Measurements from ENCODE around the gene PPA2.
"Not testable (repeated sequence)": the region's sequence is repeated elsewhere in the genome, so short reads cannot be mapped to it uniquely, and the experiment has no call there.

The PPA2 gene

DNA sequence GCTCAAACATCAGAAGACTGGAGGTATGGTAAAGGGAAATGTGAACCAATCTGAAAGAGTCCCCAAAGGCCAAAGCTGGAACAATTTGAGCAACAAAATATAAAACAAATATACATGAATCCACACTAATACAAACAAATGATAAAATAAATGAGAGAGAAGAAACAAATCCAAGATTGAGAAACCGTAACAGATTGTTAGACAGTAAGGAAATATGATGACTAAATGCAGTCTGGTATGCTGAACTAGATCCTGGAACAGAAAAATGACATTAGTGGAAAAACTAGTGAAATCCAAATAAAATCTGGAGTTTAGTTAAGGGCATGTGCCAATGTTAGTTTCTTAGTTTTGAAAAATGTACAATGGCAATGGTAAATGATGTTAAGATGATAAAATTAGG is 15.9 kb downstream of the PPA2 start:
- FAIRE-seq = no peak

- FAIRE-seq = no peak
Observed at GRCh38 chr4:105455998-105456397, 17.9 kb downstream of the PPA2 start.

GRCh38 chr4:105455182-105455581 is 18.7 kb downstream of the PPA2 start:
- FAIRE-seq = no peak

DNA sequence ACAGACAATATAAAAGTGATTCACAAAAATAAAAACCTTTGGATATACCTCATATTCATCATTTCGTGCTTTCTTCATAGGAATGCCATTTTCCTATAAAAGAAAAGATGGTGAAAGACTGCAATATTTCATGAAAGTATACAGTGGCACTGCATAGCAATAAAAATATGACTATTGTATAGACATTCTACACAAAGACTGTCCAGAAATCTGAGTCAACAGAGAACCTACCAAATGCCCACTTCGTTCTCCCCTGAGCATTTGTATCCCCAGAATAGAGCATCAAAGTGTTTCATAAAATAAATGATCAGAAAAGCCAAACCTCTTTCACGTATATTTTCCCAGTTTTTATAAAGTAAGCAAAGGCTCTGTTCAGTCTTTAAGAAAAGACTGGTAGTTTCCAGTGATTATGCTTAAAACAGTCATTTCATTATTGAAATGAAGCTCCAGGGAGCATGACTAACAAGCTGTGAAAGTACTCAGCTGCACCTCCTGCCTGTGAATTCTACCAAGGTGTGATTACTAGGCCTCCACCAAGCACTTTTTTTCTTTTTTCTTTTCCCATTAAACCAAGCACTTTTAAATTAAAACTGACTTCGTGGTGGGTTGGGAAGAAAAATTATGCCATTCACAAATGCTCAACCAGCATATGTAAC is 20.2 kb downstream of the PPA2 start:
- FAIRE-seq = no peak

DNA sequence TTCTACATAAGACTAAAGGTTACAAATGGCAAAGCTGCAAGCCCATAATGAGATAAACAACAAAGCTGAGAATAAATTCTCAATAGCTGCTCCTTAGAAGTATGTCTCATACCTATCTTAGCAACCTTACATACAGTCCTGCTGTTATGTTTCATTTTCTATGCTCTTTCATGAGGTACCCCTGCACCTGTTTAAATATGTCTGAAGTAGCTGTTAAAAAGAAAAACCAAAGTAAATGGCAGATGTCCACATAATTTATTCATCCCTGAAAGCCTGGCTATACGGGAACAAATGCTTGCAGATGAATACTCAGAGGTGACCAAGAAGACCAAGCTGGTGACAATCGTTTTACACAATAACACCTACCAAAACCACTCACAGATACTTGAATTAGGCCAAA is 22.5 kb downstream of the PPA2 start:
- no peak for FAIRE-seq

DNA sequence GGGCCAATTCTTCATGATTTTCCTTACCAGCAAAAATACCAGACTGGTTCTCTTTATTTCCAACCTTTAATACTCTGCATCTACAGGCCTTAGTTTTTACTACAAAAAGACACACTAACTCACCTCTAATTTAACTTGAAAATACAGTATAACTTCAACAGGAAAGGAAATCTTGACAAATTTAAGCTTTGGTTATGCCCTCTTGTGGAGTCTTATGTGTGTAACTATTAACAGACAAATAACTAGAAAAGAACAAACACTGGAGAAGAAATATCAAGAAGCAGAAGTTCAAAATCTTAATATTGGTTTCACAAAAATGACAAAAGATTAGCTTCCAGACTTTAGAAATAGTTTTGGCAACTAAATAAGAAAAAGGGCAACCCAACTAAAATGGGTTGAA is 33.0 kb downstream of the PPA2 start:
- no peak for FAIRE-seq

- no peak for FAIRE-seq
Observed at GRCh38 chr4:105437637-105438036, 36.2 kb downstream of the PPA2 start.

DNA sequence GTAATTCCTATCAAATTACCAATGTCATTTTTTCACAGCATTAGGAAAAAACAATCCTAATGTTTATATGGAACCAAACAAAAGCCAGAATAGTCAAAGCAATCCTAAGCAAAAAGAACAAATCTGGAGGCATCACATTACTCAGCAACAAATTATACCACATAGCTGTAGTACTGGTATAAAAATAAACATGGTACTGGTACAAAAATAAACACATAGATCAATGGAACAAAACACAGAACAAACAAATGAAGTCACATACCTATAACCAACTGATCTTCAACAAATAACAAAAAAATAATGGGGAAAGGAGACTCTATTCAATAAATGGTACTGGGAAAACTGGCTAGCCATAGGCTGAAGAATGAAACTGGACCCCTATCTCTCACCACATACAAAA is 37.4 kb downstream of the PPA2 start:
- no peak for FAIRE-seq

DNA sequence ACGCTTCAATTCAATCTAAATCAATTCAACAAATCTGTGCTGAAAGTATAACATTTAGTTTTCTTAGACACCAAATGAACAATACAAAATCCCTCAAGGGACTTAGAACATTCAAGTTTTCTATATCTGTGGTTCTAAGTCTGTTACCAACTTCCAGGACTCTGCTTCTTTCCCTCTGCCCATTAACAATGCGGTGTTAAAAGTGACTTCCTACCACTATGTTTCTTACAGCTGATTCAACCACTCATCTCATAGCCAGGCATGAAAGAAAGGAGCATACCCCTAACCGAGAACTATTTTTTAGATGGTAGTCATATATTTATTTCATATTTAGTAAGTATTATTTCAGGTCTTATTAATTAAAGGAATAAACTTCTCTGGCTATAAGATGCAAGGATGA is 38.9 kb downstream of the PPA2 start:
- no peak for FAIRE-seq

- no peak for FAIRE-seq
Observed at GRCh38 chr4:105433421-105433820, 40.4 kb downstream of the PPA2 start.

DNA sequence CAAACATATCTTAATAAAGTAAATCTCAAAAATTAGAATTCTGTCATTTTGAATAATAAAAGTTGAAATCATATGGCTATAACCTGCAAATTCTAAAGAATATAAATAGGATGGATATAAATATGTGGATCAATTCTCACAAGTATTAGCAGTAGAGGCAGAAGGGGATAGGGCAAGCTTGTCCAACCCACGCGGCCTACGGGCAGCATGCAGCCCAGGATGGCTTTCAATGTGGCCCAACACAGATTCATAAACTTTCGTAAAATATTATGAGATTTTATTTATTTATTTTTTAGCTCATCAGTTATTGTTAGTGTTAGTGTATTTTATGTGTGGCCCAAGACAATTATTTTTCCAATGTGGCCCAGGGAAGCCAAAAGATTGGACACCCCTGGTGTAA is 41.4 kb downstream of the PPA2 start:
- peak; percentile 5 for FAIRE-seq

GRCh38 chr4:105430811-105431210 is 43.1 kb downstream of the PPA2 start:
- no peak for FAIRE-seq

DNA sequence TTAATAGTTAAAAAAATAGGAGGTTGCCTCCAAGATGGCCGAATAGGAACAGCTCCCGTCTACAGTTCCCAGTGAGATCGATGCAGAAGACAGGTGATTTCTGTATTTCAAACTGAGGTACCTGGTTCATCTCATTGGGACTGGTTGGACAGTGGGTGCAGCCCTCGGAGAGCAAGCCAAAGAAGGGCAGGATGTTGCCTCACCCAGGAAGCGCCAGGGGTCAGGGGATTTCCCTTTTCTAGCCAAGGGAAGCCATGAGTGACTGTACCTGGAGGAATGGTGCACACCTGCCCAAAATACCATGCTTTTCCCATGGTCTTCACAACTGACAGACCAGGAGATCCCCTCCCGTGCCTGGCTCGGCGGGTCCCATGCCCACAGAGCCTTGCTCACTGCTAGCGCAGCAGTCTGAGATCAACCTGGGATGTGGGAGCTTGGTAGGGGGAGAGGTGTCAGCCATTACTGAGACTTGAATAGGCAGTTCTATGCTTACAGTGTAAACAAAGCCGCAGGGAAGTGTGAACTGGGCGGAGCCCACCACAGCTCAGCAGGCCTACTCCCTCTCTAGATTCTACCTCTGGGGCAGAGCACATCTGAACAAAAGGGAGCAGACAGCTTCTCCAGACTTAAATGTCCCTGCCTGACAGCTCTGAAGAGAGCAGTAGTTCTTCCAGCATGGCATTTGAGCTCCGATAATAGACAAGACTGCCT is 47.5 kb downstream of the PPA2 start:
- FAIRE-seq = no peak

DNA sequence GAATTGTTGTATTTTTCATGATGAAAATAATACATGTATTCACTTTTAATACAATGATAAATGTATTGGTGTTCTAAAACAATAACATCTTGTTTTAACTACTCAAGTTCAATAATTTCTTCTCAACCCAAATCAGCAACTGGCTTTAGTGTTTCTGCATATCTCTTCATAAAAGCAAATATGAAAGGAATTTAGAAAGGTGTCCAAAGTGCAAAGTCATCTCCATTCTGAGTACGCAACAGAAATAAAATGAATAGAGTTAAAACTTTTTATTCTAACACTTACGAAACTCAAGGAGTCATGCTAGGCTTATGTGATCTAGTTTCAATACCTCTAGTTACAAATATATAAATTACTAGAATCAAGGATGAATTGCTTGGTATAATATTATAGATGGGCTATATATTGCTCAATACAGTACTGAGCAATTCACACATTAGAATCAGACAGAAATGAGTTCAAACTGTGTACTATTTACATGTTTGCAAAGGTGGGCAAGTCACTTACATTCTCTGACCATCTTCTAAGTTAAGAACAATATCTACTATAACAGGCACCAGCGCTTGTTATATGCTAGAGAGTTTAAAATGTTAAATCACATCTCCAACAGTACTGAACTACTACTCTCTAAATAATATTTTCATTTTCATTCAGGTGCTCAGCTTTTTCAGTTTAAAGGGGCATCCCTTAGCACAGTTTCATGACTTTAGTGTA is 51.5 kb downstream of the PPA2 start:
- FAIRE-seq = no peak

DNA sequence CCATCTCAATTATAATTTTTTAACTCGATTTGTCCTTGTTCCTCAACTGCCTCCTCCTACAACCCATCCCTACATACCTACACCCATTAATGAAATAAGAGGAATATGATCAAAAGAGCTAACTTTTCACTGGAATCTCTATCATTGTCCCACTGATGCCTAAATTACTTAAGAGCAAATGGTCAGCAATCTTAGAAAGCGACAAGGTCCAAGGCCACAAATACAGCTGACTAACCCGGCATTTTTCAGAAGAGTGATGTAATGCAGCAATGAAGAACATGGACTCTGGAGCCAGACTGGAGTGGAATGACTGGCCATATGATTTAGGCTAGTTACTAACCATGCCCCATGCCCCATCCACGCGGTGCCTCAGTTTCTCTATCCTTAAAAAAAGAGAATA is 56.2 kb downstream of the PPA2 start:
- FAIRE-seq = no peak

DNA sequence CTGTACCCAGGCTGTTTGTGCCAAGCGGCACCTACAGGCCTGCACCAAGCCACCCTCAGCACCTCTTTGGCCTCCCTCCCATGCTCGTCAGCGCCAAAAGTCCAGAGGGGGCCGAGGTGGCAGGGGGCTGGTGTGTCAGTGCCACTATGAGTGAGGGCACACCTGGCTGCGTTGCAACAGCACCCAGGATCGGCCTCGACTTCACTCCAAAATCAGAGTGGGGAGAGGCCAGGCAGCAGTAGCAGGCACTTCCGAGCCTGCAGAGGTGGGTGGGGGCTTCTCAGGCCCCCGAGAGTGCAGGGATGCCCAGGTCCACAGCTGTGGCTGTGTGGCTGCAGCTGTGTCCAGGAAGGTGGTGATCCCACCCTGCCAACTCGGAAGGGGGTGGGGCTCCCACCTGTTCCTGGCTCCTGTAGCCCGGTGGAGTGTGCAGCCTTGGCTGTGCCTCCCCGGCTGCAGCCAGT is 58.5 kb downstream of the PPA2 start:
- FAIRE-seq = no peak

DNA sequence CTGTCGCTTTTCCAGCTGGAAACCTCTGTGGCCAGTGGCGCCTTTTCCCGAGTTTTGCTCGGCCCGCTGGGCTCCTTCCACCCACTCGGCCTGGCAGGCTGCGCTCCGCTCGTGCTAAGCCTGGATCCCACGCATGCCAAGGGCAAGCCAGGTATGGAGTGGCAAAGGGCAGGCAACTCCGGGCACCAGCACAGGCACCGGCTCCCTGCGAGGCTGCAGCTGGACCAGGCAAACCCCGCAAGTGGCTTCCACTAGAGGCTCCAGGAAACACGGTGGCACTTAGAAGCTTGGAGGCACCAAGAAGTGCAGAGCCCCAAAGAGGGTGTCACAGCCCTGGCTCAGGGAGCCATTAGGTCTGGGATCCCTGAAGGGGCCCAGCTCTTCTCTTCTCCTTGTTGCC is 59.5 kb downstream of the PPA2 start:
- no peak for FAIRE-seq

DNA sequence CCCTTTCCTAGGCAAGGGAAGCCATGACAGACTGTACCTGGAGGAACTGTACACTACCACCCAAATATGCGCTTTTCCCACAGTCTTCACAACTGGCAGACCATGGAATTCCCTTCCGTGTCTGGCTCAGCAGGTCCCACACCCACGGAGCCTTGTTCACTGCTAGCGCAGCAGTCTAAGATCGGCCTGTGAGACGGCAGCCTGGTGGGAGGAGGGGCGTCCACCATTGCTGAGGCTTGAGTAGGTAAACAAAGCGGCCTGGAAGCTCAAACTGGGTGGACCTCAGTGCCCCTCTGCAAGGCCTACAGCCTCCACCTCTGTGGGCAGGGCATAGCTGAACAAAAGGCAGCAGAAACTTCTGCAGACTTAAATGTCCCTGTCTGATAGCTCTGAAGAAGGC is 64.7 kb downstream of the PPA2 start:
- not testable (repeated sequence) for FAIRE-seq

DNA sequence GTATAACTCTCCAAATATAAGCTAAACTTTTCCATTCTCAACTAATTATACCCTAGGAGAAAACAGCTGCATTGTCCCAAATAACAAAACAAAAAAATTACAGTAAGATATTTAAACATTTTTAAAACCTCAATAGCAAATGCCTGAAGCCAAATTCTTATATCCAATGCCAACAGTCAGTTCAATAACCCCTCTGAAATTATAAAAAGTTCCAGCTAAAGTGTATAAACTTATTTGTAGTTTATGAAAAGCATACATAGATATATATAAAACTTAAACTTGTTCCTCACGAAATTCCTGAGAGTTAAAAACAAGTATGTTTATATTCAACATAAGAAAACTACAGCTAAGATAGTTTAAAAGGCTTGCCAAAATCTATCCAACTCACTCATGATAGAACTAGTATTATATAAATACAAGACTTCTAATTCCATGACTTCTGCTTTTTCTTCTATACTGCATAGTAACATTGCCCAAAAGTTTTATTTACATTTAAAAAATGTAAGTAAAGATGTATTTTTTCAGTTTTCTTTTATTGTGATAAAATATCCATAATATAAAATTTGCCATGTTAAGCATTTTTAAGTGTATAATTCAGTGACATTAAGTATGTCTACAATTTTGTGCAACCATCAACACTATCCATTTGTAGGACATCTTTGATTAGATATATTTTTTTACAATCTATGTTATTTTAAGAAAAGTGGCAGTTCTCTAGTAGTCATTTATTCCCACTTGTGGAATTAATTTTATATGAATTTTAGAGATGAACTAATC is 72.8 kb downstream of the PPA2 start:
- FAIRE-seq = peak; percentile 29

DNA sequence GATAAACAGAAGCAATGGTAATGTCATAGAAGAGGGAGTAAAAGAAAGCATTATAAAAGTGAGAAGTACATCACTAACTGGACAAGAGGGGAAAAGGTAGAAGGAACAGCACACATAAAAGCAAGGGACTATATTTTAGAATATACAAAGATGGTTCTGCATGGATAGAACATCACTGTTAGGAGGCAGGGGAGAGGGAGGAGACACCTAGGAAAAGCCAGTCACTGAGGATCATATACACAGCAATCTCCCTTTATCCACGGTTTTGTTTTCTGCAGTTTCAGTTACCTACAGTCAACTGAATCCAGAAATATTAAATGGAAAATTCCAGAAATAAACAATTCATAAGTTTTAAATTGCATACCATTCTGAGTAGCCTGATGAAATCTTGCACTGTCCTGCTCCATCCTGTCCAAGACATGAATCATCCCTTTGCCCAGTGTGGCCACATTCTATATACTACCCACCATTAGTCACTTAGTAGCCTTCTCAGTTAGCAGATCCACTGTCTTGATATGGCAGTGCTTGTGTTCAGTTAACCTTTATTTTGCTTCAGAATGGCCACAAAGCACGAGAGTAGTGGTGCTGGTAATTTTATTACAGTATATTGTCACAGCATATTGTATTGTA is 74.2 kb downstream of the PPA2 start:
- FAIRE-seq = no peak

DNA sequence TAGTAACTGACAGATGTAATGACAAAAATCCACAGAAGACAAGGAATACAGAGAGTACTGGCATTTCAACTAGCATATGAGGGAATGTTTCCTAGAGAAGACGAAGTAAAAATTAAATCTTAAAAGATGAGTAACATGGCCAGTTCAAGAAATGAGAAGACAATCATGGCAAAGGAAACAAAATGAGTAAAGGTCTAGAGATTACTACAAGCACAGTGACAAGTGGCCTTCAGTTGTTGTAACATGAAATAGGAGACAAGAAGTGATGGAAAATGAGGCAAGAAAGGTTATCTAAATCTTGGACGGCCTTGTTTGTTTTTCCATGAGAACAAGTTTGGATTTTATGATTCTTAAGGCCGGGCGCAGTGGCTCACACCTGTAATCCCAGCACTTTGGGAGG is 81.0 kb downstream of the PPA2 start:
- no peak for FAIRE-seq

DNA sequence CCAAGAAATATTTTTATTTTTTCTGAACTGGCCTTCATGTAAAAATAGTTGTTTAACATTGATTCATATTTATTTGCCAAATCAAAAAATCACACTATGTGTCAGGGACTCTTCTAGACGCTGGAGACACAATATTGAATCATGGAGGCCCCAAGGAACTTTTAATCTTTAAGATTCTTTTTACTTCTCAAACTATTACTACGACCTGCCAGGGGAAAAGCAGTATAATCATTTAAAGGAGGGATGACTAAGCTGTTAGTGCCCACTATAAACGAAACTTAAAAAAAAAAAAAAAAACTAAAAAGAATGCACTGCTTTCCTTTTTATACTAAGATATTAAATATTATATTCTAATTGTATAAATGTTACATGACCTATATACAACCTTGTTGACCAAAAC is 84.7 kb downstream of the PPA2 start:
- no peak for FAIRE-seq

DNA sequence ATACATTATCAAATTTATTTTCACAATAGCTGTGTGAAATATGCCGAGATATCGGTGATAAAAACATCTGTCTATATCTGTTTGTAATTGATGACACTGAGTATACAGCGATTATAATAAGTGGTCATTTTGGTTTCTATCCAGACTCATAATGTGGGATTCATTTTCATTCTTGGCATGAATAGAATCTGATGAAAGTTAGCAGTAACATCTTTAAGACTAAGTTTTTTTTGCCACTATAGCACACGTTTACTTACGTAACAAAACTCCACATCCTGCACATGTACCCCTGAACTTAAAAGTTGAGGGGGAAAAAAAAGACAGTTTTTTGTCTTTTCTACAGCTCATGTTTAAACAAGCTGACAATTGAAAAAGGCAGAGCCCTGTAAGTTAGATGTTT is 86.4 kb downstream of the PPA2 start:
- no peak for FAIRE-seq
